OCI-LY3 (cell line): ENCODE measurements around the gene ADAMTS6.

Experiments used
- CTCF ChIP-seq: fragments of 200-600, 300-600 bp; sonication (generic); IDR thresholded peaks from 2 replicates; pipeline ENCODE4 v1.5.1; 2014; ENCODE audit warnings: antibody characterized with exemption, low read length, low read depth
- EZH2phosphoT487 ChIP-seq: fragments of 200-600 bp; shearing (Covaris generic); IDR thresholded peaks from 2 replicates; pipeline ENCODE4 v1.6.1; 2018; ENCODE audit warnings: antibody characterized with exemption, mixed run types, low read depth

GRCh38 chr5:65261499-65261898, 220.2 kb downstream of the ADAMTS6 start:
- TF ChIP-seq CTCF (no peak), EZH2phosphoT487 (no peak)
